Ovary (tissue), 3 donors: Measurements from ENCODE around the gene DECR2.

Source experiments
- EP300 ChIP-seq: sonication (generic); formaldehyde crosslinking; IDR thresholded peaks from one replicate; pipeline ENCODE4 v1.6.1; 2017; ENCODE audit warnings: antibody characterized with exemption
- TF ChIP-seq, protein P1 (sequence below), 3 donors: fragments of 450-650 bp in 2 of 3; fragments of 200-600 bp in 1 of 3; IDR thresholded peaks; one replicate each; pipeline versions ENCODE4 v1.5.1 to v1.8.0; 2016 to 2022; ENCODE audit warnings: antibody characterized with exemption in 3 of 3, mild to moderate bottlenecking in 1 of 3
- donor health status: DM: no; HTN: no; CAD: no.

DNA sequence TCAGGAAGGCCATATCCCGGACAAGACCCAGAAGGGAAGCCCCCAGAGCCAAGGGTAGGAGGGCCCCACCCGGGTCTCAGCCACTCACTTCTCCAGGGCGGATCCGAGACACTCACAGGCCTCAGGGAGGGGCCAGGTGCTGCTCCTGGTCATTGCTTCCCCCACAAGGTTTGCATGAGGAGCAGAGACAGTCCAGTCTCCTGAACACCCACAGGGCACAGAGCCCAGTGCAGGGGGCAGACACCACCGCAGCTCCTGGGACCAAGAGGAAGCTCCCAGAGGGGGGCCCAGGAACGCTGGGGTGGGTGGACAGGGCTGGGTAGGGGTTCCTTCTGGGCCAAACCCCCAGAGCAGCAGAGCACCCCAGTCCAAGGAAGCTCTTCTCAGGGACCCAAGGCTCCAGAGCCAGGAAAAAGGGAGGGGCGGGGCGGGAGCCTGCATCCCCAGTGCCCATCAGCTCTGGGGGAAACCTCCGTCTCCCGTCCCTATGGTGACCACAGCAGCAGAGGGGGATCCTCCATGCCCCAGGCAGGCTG lies 30.6 kb upstream of the DECR2 start:
- TF ChIP-seq, protein P1, sequence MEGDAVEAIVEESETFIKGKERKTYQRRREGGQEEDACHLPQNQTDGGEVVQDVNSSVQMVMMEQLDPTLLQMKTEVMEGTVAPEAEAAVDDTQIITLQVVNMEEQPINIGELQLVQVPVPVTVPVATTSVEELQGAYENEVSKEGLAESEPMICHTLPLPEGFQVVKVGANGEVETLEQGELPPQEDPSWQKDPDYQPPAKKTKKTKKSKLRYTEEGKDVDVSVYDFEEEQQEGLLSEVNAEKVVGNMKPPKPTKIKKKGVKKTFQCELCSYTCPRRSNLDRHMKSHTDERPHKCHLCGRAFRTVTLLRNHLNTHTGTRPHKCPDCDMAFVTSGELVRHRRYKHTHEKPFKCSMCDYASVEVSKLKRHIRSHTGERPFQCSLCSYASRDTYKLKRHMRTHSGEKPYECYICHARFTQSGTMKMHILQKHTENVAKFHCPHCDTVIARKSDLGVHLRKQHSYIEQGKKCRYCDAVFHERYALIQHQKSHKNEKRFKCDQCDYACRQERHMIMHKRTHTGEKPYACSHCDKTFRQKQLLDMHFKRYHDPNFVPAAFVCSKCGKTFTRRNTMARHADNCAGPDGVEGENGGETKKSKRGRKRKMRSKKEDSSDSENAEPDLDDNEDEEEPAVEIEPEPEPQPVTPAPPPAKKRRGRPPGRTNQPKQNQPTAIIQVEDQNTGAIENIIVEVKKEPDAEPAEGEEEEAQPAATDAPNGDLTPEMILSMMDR (IDR thresholded peaks at IDR 0.05) = no peak
- TF ChIP-seq EP300 = no peak
